Natural killer cell (primary cell): Measurements from ENCODE around the gene FOXD2. TPM values are rescaled to one million over a fixed set of nuclear protein-coding genes. Genes with fewer than 3 reads are reported as not detected.

Source experiments
- ATAC-seq, 3 donors: fragments of 150-1000 bp in 2 of 3; fragments of 200-7000 bp in 1 of 3; cut with Tn5 transposase; 1 replicate in 1 of 3; 2 replicates in 2 of 3; pipeline ENCODE4 v1.10.0; 2021; ENCODE audit warnings: mild to moderate bottlenecking in 2 of 3, moderate library complexity in 2 of 3
- DNase-seq, 2 donors: peaks; one replicate each; pipeline versions ENCODE4 v3.0.0 to v3.0.0-alpha.2; 2013 to 2021; ENCODE audit warnings: mixed read lengths in 1 of 2
- H3K27ac ChIP-seq: one replicate; pipeline ENCODE4 v1.5.1; 2013; ENCODE audit warnings: mild to moderate bottlenecking, low read length
- H3K27me3 ChIP-seq: one replicate; pipeline ENCODE4 v1.6.1; 2013; ENCODE audit warnings: low read length; ENCODE audit not compliant: control insufficient read depth, insufficient read depth
- H3K36me3 ChIP-seq: one replicate; pipeline ENCODE4 v1.6.1; 2013; ENCODE audit warnings: low read length; ENCODE audit not compliant: control insufficient read depth, insufficient read depth
- H3K4me1 ChIP-seq: one replicate; pipeline ENCODE4 v1.6.1; 2013; ENCODE audit warnings: low read length; ENCODE audit not compliant: control insufficient read depth, insufficient read depth
- H3K4me3 ChIP-seq: one replicate; pipeline ENCODE4 v1.5.1; 2013; ENCODE audit warnings: low read length
- H3K9me3 ChIP-seq: one replicate; pipeline ENCODE4 v1.6.1; 2013; ENCODE audit warnings: low read length; ENCODE audit not compliant: control insufficient read depth, insufficient read depth
- H3K27ac Mint-ChIP-seq, 2 donors: one replicate each; pipeline ENCODE4 v1.8.0; 2022; ENCODE audit warnings: mild to moderate bottlenecking in 2 of 2, mixed read lengths in 2 of 2, moderate library complexity in 1 of 2
- H3K27me3 Mint-ChIP-seq, 2 donors: one replicate each; pipeline ENCODE4 v1.8.0; 2022; ENCODE audit warnings: low read depth in 2 of 2, mixed read lengths in 2 of 2
- H3K36me3 Mint-ChIP-seq: one replicate; pipeline ENCODE4 v1.8.0; 2022; ENCODE audit warnings: mixed read lengths
- H3K4me1 Mint-ChIP-seq, 2 donors: one replicate each; pipeline ENCODE4 v1.8.0; 2022; ENCODE audit warnings: mixed read lengths in 2 of 2
- H3K4me3 Mint-ChIP-seq: one replicate; pipeline ENCODE4 v1.8.0; 2022; ENCODE audit warnings: mild to moderate bottlenecking, moderate library complexity, mixed read lengths
- H3K9me3 Mint-ChIP-seq, 2 donors: one replicate each; pipeline ENCODE4 v1.8.0; 2022; ENCODE audit warnings: mixed read lengths in 2 of 2
- WGBS: methylation state at CpG from one replicate; pipeline ENCODE4 v1.1.7; 2013; ENCODE audit warnings: missing lambda C conversion rate; ENCODE audit not compliant: insufficient coverage; 5-methylcytosine and 5-hydroxymethylcytosine counted together
- intact Hi-C: fragments of 100-400 bp; cut with micrococcal nuclease; formaldehyde crosslinking; loops from one replicate; pipeline ENCODE4 v1.14.2; 2022
- total RNA-seq, 4 donors: library from RNA; stranded (reverse); fragments of 120-200 nt in 1 of 4; gene quantifications; one replicate each; pipeline versions ENCODE4 v1.2.3 to v1.2.4, GENCODE V29; 2013 to 2022
- TF ChIP-seq, protein P1 (sequence below): fragments of 200-600 bp; IDR thresholded peaks from one replicate; pipeline ENCODE4 v1.8.0; 2022; ENCODE audit warnings: antibody characterized with exemption

The FOXD2 gene
- 1 to 10 TPM in 2 of 3 donors, under 1 TPM in 1; 0.49 to 1.4 (median 1.1) TPM for total RNA-seq
- total RNA-seq (2013) = 0.34 TPM

DNA sequence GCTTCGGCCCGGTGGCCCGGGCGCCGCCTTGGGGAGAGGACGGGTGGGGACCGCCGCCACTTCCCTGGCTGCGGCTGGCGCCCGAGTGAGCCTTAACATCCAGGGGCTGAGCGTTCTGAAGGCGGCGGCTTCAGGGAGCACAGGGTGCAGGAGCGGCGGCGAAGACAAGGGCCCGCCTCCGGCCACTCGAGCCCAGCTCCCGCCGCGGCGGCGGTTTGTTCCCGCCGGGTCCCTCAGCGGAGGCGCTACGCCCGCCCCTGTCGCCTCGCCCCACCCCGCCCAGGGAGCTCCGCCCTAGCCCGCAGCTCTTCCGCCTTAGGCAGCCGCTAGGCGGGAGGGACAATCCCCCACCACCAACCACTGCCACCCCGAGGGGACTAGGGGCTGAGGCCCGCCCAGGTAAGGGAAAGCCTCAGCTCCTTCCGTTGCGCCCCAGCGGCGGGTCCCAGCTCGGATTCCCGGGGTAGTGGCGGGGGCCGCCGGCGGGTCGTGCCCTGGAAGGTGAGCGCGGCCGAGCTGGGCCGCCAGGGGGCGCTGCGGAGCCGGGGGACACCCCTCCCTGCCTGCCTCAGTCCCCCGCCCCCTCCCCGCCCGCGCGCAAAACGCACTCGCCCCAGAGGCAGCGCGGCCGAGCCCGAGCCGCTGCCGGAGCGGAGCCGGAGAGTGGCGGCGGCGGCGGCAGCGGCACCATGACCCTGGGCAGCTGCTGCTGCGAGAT is at the start of gene FOXD2:
FOXD2 (plus strand) TSS at position 598 of the 718 bp plus-strand sequence; CDS start at position 690, 92 bp downstream.
- Histone ChIP-seq H3K27me3 (peaks cover 48% of the 10 kb centered on the region), H3K4me3 (peak within 1 kb of the TSS; percentile 64), H3K36me3 (no peaks in the 10 kb centered on the region), H3K27ac (peak within 1 kb of the TSS; percentile 82), H3K9me3 (no peaks in the 10 kb centered on the region), H3K4me1 (peaks cover 42% of the 10 kb centered on the region)
- H3K36me3 Mint-ChIP-seq = no peaks in the 10 kb centered on the region
- peak; percentile 94 to 96 for DNase-seq
- H3K4me1 Mint-ChIP-seq = peaks cover 30 to 33% of the 10 kb centered on the region in 2 donors
- WGBS = under 1% methylated on average over 80 of the region's 80 CpGs
- no peaks in the 10 kb centered on the region for H3K9me3 Mint-ChIP-seq
- peak within 1 kb of the TSS; percentile 94 for H3K4me3 Mint-ChIP-seq
- peak within 1 kb of the TSS; percentile 78 to 90 for H3K27ac Mint-ChIP-seq
- TF ChIP-seq, protein P1, sequence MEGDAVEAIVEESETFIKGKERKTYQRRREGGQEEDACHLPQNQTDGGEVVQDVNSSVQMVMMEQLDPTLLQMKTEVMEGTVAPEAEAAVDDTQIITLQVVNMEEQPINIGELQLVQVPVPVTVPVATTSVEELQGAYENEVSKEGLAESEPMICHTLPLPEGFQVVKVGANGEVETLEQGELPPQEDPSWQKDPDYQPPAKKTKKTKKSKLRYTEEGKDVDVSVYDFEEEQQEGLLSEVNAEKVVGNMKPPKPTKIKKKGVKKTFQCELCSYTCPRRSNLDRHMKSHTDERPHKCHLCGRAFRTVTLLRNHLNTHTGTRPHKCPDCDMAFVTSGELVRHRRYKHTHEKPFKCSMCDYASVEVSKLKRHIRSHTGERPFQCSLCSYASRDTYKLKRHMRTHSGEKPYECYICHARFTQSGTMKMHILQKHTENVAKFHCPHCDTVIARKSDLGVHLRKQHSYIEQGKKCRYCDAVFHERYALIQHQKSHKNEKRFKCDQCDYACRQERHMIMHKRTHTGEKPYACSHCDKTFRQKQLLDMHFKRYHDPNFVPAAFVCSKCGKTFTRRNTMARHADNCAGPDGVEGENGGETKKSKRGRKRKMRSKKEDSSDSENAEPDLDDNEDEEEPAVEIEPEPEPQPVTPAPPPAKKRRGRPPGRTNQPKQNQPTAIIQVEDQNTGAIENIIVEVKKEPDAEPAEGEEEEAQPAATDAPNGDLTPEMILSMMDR = peak; percentile 99
- ATAC-seq = peak; percentile 84 to 92 (median 86)
- H3K27me3 Mint-ChIP-seq = peaks cover 6 to 13% of the 10 kb centered on the region in 2 donors
- intact Hi-C loops = loop anchor here (2.0 to 10.0 kb wide), 4 partner anchors 203 to 290 kb away; partner anchors contain the start of genes PDZK1IP1 and TAL1

DNA sequence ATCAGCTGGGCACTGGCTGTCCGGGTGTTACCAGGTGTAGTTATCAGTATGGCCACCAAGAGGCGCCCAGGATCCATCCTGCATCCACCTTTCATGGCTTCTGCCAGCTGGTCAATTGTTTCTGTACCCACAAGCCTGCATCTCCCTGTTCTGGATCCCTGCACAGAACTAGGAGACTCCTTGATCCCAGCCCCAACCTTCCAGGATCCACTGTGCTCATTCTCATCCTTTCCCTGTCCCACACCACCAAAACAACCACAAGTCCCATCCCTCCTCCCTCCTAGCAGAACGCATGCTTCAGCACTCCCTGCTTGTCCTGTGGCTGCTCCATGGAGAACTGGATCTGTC is 49.0 kb upstream of the FOXD2 start:
- 33% methylated on average over 3 of the region's 3 CpGs for WGBS
- H3K4me3 Mint-ChIP-seq = no peak overlapping the region
- intact Hi-C loops = loop anchor here (2.0 to 5.0 kb wide), 2 partner anchors 322 to 338 kb away; no protein-coding TSS in a partner anchor
- DNase-seq (peak; percentile 25 to 56), ATAC-seq (peak in 2 of 3 donors; percentile 57 to 73)
- H3K36me3 Mint-ChIP-seq = no peaks in the 10 kb centered on the region
- Histone ChIP-seq H3K27ac (no peak overlapping the region), H3K27me3 (no peaks in the 10 kb centered on the region), H3K4me3 (no peak overlapping the region), H3K9me3 (no peaks in the 10 kb centered on the region), H3K36me3 (no peaks in the 10 kb centered on the region), H3K4me1 (no peaks in the 10 kb centered on the region)
- TF ChIP-seq, protein P1 = peak; percentile 57
- no peaks in the 10 kb centered on the region for H3K4me1 Mint-ChIP-seq
- H3K27ac Mint-ChIP-seq = no peak overlapping the region
- H3K9me3 Mint-ChIP-seq = no peaks in the 10 kb centered on the region
- peaks cover 0 to 4% of the 10 kb centered on the region in 2 donors for H3K27me3 Mint-ChIP-seq

DNA sequence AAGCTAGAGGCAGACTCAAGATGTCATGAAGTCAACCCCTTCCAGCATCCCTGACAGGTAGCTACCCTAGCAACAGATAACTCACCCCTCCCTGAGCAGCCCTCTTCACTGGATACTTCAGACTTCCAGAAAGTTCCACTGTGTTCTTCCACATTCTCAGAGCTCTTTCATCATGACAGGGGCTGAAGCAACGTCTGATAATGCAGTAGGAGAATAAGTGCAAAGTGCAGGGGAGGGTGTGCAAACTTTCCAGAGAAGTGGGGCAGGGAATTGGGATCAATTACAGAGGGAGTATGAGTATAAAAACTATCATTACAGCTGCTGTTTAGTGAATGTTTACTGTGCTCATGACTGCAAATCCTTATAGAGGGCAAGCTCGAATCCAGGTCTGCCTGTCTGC is 48.1 kb upstream of the FOXD2 start:
- no peaks in the 10 kb centered on the region for H3K9me3 ChIP-seq

More for the DNA sequence above, 48.1 kb upstream of the FOXD2 start:
- H3K9me3 Mint-ChIP-seq = no peaks in the 10 kb centered on the region
- no peaks in the 10 kb centered on the region for H3K36me3 Mint-ChIP-seq
- H3K4me1 ChIP-seq = no peaks in the 10 kb centered on the region
- TF ChIP-seq, protein P1 = no peak
- H3K27ac ChIP-seq = no peak overlapping the region
- 73% methylated on average over 2 of the region's 2 CpGs for WGBS
- H3K36me3 ChIP-seq = no peaks in the 10 kb centered on the region
- no peak overlapping the region for H3K4me3 ChIP-seq
- no peak overlapping the region for H3K27ac Mint-ChIP-seq
- H3K4me1 Mint-ChIP-seq = no peaks in the 10 kb centered on the region
- H3K27me3 ChIP-seq = no peaks in the 10 kb centered on the region
- no peak overlapping the region for H3K4me3 Mint-ChIP-seq
- H3K27me3 Mint-ChIP-seq = peaks cover 0 to 7% of the 10 kb centered on the region in 2 donors
- DNase-seq = no peak
- intact Hi-C loops = loop anchor here (2.0 to 5.0 kb wide), 2 partner anchors 321 to 338 kb away; no protein-coding TSS in a partner anchor
- no peak for ATAC-seq
